H1 (cell line): ENCODE data around the gene IFITM10. TPM values are rescaled to one million over a fixed set of nuclear protein-coding genes. Genes with fewer than 3 reads are reported as not detected.

Source experiments
- CTCF ChIA-PET: fragments of 300-600 bp; sonication (Branson Sonifier 250); formaldehyde crosslinking; loops from one replicate; lab custom pipeline; 2021; ENCODE audit not compliant: partially characterized antibody; lab: Charles Lee
- POLR2A ChIA-PET: fragments of 300-600 bp; sonication (Branson Sonifier 250); formaldehyde crosslinking; loops from one replicate; lab custom pipeline; 2021; ENCODE audit warnings: inconsistent platforms; ENCODE audit not compliant: partially characterized antibody; lab: Charles Lee
- DNase-seq, 2 experiments: peaks; one replicate each; pipeline versions ENCODE4 v3.0.0 to v3.0.0-alpha.2; 2010 to 2022; ENCODE audit warnings: low spot score in 2 of 2, low read depth in 1 of 2, mixed read lengths in 1 of 2
- FAIRE-seq: peaks from 2 replicates; lab custom pipeline; 2011; peaks lifted over from hg19 to GRCh38; lab: Jason Lieb, UNC
- H2AFZ ChIP-seq: 2 replicates; pipeline ENCODE4 v1.8.1; 2012; ENCODE audit warnings: low read length, inconsistent platforms
- H2AK5ac ChIP-seq: 2 replicates; pipeline ENCODE4 v1.6.1; 2013; ENCODE audit warnings: low read depth, low read length
- H2BK120ac ChIP-seq: replicated peaks from 2 replicates; pipeline ENCODE3; 2013; ENCODE audit warnings: low read depth, low read length, inconsistent platforms
- H2BK12ac ChIP-seq: 2 replicates; pipeline ENCODE4 v1.6.1; 2013; ENCODE audit warnings: low read depth, low read length
- H2BK15ac ChIP-seq: 2 replicates; pipeline ENCODE4 v1.6.1; 2013; ENCODE audit warnings: low read length
- H2BK20ac ChIP-seq: 2 replicates; pipeline ENCODE4 v1.6.1; 2013; ENCODE audit warnings: low read length
- H2BK5ac ChIP-seq: 2 replicates; pipeline ENCODE4 v1.6.1; 2013; ENCODE audit warnings: low read depth, low read length
- H3K14ac ChIP-seq: 2 replicates; pipeline ENCODE4 v1.6.1; 2013; ENCODE audit warnings: inconsistent platforms; ENCODE audit not compliant: insufficient read length
- H3K18ac ChIP-seq: 2 replicates; pipeline ENCODE4 v1.6.1; 2013; ENCODE audit warnings: low read length; ENCODE audit errors: extremely low read depth
- H3K23ac ChIP-seq: 2 replicates; pipeline ENCODE4 v1.6.1; 2013; ENCODE audit warnings: inconsistent platforms; ENCODE audit not compliant: insufficient read length
- H3K23me2 ChIP-seq: 2 replicates; pipeline ENCODE4 v1.6.1; 2013; ENCODE audit warnings: low read depth, low read length
- H3K27ac ChIP-seq: 2 replicates; pipeline ENCODE4 v1.6.1; 2011; ENCODE audit warnings: low read depth, low read length, inconsistent platforms
- H3K27me3 ChIP-seq, 4 experiments: replicated peaks in 1 of 4; 1 replicate in 1 of 4; 2 replicates in 3 of 4; pipeline versions ENCODE4 v1.6.1 to v1.8.1; 2011 to 2013; ENCODE audit warnings: low read length in 3 of 4, mild to moderate bottlenecking in 3 of 4, inconsistent platforms in 2 of 4, mixed read lengths in 2 of 4, moderate library complexity in 1 of 4; ENCODE audit not compliant: control insufficient read depth in 3 of 4, insufficient read depth in 3 of 4; ENCODE audit errors: extremely low read depth in 1 of 4
- H3K36me3 ChIP-seq, 4 experiments: 2 replicates each; pipeline versions ENCODE4 v1.6.1 to v1.8.1; 2011 to 2013; ENCODE audit warnings: mild to moderate bottlenecking in 4 of 4, low read length in 3 of 4, moderate library complexity in 2 of 4, control low read depth in 1 of 4, inconsistent platforms in 1 of 4; ENCODE audit not compliant: insufficient read depth in 4 of 4, control insufficient read depth in 2 of 4
- H3K4ac ChIP-seq: replicated peaks from 2 replicates; pipeline ENCODE3; 2013; ENCODE audit warnings: low read length, low read depth, mixed read lengths, inconsistent platforms; ENCODE audit not compliant: insufficient read length
- H3K4me1 ChIP-seq, 4 experiments: replicated peaks in 1 of 4; 1 replicate in 1 of 4; 2 replicates in 3 of 4; pipeline versions ENCODE4 v1.6.1 to v1.8.1; 2011 to 2013; ENCODE audit warnings: low read length in 3 of 4, inconsistent platforms in 2 of 4, mixed read lengths in 1 of 4; ENCODE audit not compliant: insufficient read depth in 4 of 4, control insufficient read depth in 3 of 4
- H3K4me2 ChIP-seq, 2 experiments: 2 replicates each; pipeline versions ENCODE4 v1.6.1 to v1.8.1; 2011 to 2013; ENCODE audit warnings: low read depth in 2 of 2, low read length in 2 of 2, control low read depth in 1 of 2, inconsistent platforms in 1 of 2, mild to moderate bottlenecking in 1 of 2; ENCODE audit not compliant: insufficient read depth in 1 of 2
- H3K4me3 ChIP-seq, 4 experiments: fragments of 200-600, 300-600 bp in 1 of 4; sonication (generic), shearing (Covaris generic), sonication (Bioruptor Twin) in 1 of 4; 2 replicates each; pipeline versions ENCODE4 v1.5.1 to v1.8.1; 2011 to 2016; ENCODE audit warnings: low read length in 4 of 4, low read depth in 3 of 4, control low read depth in 2 of 4, inconsistent platforms in 2 of 4, mild to moderate bottlenecking in 2 of 4, mixed read lengths in 1 of 4, moderate library complexity in 1 of 4; ENCODE audit not compliant: insufficient read depth in 2 of 4; ENCODE audit errors: extremely low read depth in 1 of 4
- H3K56ac ChIP-seq: replicated peaks from 2 replicates; pipeline ENCODE3; 2013; ENCODE audit warnings: low read depth, mild to moderate bottlenecking, mixed read lengths, low read length, inconsistent platforms; ENCODE audit not compliant: insufficient read length
- H3K79me1 ChIP-seq: 2 replicates; pipeline ENCODE4 v1.6.1; 2013; ENCODE audit warnings: low read depth, low read length, control low read depth
- H3K79me2 ChIP-seq, 2 experiments: 2 replicates each; pipeline versions ENCODE4 v1.6.1 to v1.8.1; 2012 to 2013; ENCODE audit warnings: low read length in 2 of 2, mild to moderate bottlenecking in 2 of 2, inconsistent platforms in 1 of 2; ENCODE audit not compliant: insufficient read depth in 2 of 2, control insufficient read depth in 1 of 2
- H3K9ac ChIP-seq, 4 experiments: replicated peaks in 1 of 4; 1 replicate in 1 of 4; 2 replicates in 3 of 4; pipeline versions ENCODE4 v1.6.1 to v1.8.1; 2011 to 2013; ENCODE audit warnings: low read depth in 3 of 4, low read length in 3 of 4, control low read depth in 2 of 4, mild to moderate bottlenecking in 2 of 4, moderate library complexity in 2 of 4, inconsistent platforms in 1 of 4; ENCODE audit errors: extremely low read depth in 1 of 4
- H3K9me3 ChIP-seq, 2 experiments: 2 replicates each; pipeline versions ENCODE4 v1.6.1 to v1.8.1; 2012 to 2013; ENCODE audit warnings: mild to moderate bottlenecking in 2 of 2, moderate library complexity in 2 of 2, control low read depth in 1 of 2, inconsistent platforms in 1 of 2, low read depth in 1 of 2, low read length in 1 of 2, mixed read lengths in 1 of 2; ENCODE audit not compliant: insufficient read depth in 2 of 2
- H4K20me1 ChIP-seq, 2 experiments: replicated peaks in 1 of 2; 2 replicates each; pipeline versions ENCODE3 to v1.8.1; 2011 to 2013; ENCODE audit warnings: inconsistent platforms in 2 of 2, low read length in 2 of 2, mild to moderate bottlenecking in 1 of 2; ENCODE audit not compliant: insufficient read depth in 2 of 2, control insufficient read depth in 1 of 2
- H4K5ac ChIP-seq: 2 replicates; pipeline ENCODE4 v1.6.1; 2013; ENCODE audit warnings: low read length, low read depth, mixed read lengths, inconsistent platforms; ENCODE audit not compliant: insufficient read length
- H4K8ac ChIP-seq: 2 replicates; pipeline ENCODE4 v1.8.0; 2013; ENCODE audit warnings: mild to moderate bottlenecking, moderate library complexity, low read length, inconsistent platforms; ENCODE audit not compliant: insufficient read depth; ENCODE audit errors: extremely low read depth
- H4K91ac ChIP-seq: replicated peaks from 2 replicates; pipeline ENCODE3; 2013; ENCODE audit warnings: low read length, mixed read lengths, inconsistent platforms; ENCODE audit not compliant: insufficient read length
- USF2 ChIP-seq: IDR thresholded peaks from 2 replicates; pipeline ENCODE4 v1.6.1; 2011; ENCODE audit warnings: low read length, improper control_type of control experiment
- WGBS, 2 experiments: shearing (Covaris generic) in 1 of 2; methylation state at CpG; one replicate each; pipeline versions ENCODE4 v1.1.6 to v1.1.7; 2013 to 2015; ENCODE audit warnings: low lambda C conversion rate in 2 of 2, mixed read lengths in 2 of 2, inconsistent platforms in 1 of 2, low coverage in 1 of 2, missing lambda C conversion rate in 1 of 2; ENCODE audit not compliant: insufficient replicate concordance in 2 of 2, insufficient coverage in 1 of 2, insufficient read length in 1 of 2; ENCODE audit errors: extremely low coverage in 1 of 2, missing lambda C conversion rate in 1 of 2; 5-methylcytosine and 5-hydroxymethylcytosine counted together
- polyA plus RNA-seq, 7 experiments: library from polyadenylated mRNA; depleted of rRNA in 3 of 7; stranded (reverse) in 5 of 7; unstranded in 2 of 7; fragments of >200 nt in 5 of 7; fragments of 200-250 nt in 2 of 7; gene quantifications; 1 replicate in 5 of 7; 2 replicates in 1 of 7; 4 replicates in 1 of 7; pipeline versions ENCODE4 v1.2.1 to v1.2.3, GENCODE V29; 2011 to 2013; ENCODE audit warnings: missing spikeins in 2 of 7, mixed read lengths in 2 of 7
- total RNA-seq: library from RNA; stranded (reverse); fragmentation: NEBNext Ultra II Directional; extraction: Animal tissue kit (Norgen Biotek cat#: 25700); gene quantifications from 2 replicates; pipeline ENCODE4 v1.2.1, GENCODE V29; 2021

The IFITM10 gene
- total and polyA plus RNA-seq, 2 of the 8 experiments (the other 6 are each of a cell fraction or from before 2014, with no cell fraction given): 0.08 to 0.22 TPM

- no peak overlapping the region for H2AK5ac ChIP-seq
- peaks cover 4 to 14% of the 10 kb centered on the region in 2 experiments for H4K20me1 ChIP-seq
- H3K9ac ChIP-seq: no peak overlapping the region
- no peak for TF ChIP-seq USF2
- DNase-seq (no peak), FAIRE-seq (no peak)
- H3K23ac ChIP-seq: no peak overlapping the region
- H3K4ac ChIP-seq: no peak overlapping the region
- H3K79me2 ChIP-seq: peaks cover 0 to 8% of the 10 kb centered on the region in 2 experiments; a peak in 2 of 4 replicates
- POLR2A ChIA-PET: interaction anchor here (1.2 to 2.5 kb wide), 3 partner anchors 8 to 13 kb away, joined by 3 to 8 read pairs (median 4); no protein-coding TSS in a partner anchor
- H3K9me3 ChIP-seq: no peaks in the 10 kb centered on the region
- H3K27me3 ChIP-seq: no peaks in the 10 kb centered on the region
- no peak overlapping the region for H2BK120ac ChIP-seq
- no peak overlapping the region for H2BK15ac ChIP-seq
- no peak overlapping the region for H2BK5ac ChIP-seq
- no peak overlapping the region for H4K8ac ChIP-seq
- H3K56ac ChIP-seq: no peak overlapping the region
- WGBS, 2 experiments: 92% methylated on average over 10 of the region's 17 CpGs; no CpG with 5 or more reads in 1 of the 2 experiments
- no peak overlapping the region for H3K14ac ChIP-seq
- H4K91ac ChIP-seq: no peak overlapping the region
- H2BK20ac ChIP-seq: no peak overlapping the region
- H3K27ac ChIP-seq: no peak overlapping the region
- no peak overlapping the region for H4K5ac ChIP-seq
- no peak overlapping the region for H2AFZ ChIP-seq
- H3K18ac ChIP-seq: no peak overlapping the region
- H3K36me3 ChIP-seq: peaks cover 0 to 30% (median 6%) of the 10 kb centered on the region in 4 experiments; a peak in 5 of 8 replicates
- no peak overlapping the region for H2BK12ac ChIP-seq
- H3K79me1 ChIP-seq: 0 out of 2 replicates have a peak, but pooled peaks cover 2% of the 10 kb centered on the region
- no peak overlapping the region for H3K4me3 ChIP-seq
- peaks cover 0 to 8% (median 3%) of the 10 kb centered on the region in 4 experiments; a peak in 5 of 7 replicates for H3K4me1 ChIP-seq
- no peaks in the 10 kb centered on the region; the same call in 1 of the 2 replicates for H3K23me2 ChIP-seq
- CTCF ChIA-PET: interaction anchor here (0.6 to 1.6 kb wide), 8 partner anchors 8 to 118 kb away, joined by 3 to 6 read pairs (median 3); no protein-coding TSS in a partner anchor
- no peak overlapping the region for H3K4me2 ChIP-seq
These were observed 7.6 kb upstream of the IFITM10 start for GRCh38 chr11:1757861-1758610.
